Measurements from ENCODE around the gene IGSF11.
A peak's percentile ranks its signal among the peaks of the same experiment; 100 is the strongest.
"Not testable (repeated sequence)": the region's sequence is repeated elsewhere in the genome, so short reads cannot be mapped to it uniquely, and the experiment has no call there.

The IGSF11 gene, protein sequence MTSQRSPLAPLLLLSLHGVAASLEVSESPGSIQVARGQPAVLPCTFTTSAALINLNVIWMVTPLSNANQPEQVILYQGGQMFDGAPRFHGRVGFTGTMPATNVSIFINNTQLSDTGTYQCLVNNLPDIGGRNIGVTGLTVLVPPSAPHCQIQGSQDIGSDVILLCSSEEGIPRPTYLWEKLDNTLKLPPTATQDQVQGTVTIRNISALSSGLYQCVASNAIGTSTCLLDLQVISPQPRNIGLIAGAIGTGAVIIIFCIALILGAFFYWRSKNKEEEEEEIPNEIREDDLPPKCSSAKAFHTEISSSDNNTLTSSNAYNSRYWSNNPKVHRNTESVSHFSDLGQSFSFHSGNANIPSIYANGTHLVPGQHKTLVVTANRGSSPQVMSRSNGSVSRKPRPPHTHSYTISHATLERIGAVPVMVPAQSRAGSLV

DNA sequence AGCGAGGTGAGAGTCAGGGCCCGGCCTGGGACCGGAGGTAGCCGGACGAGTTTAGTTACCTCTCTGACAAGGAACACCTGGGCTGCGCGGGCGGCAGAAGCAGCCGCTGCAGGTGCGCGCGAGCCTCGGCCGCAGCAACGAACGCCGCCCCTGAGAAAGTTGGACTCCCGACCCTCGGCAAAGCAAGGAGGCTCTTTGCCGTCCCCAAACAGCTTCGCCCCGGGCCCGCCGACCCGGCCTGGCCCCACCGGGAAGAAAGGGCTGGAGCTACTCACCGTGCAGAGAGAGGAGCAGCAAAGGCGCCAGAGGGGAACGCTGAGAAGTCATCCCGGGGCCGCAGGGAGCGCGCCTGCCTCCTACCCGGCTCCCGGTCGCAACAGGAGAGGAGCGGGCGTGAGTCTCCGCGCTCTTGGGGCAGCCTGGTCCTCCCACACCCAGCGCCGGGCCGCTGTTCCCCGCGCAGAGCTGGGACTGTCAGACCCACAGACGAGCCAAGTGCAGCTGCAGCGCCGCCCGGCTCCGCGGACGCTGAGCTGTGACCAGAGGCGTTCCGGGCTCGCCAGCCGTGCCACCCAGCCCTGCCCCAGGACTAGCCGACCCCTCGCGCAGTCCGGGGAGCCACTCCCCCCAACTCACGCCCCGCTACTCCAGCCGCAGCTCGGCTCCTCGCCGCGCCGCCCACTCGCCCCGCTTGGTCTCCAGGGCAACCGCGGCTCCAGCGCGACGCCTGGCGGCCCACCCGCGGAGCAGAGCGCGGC, at the start of gene IGSF11:
Gene IGSF11 (minus strand): TSS at position 591 of the 758 bp plus-strand sequence. CDS start 264 bp downstream, at position 327.
- DNase-seq: peak; percentile 52

DNA sequence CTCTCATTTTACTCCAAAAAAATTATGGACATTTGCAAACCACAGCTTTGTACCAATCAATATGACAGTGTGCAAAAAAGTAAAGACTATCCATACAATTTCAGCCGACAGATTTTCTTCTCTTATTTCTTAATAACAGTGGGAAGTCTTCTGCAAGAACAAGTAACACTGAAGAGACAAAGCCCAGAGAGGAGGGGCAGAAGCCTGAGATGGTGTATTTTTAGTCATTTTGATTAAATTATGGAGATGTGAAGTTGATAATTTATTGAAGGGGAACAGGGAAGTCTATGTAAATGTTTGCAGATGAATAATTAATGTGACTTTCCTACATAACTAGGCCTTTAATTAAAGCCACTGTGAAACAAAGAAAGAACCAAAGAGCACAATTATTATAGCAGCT, 45.7 kb upstream of the IGSF11 start:
- DNase-seq: no peak

DNA sequence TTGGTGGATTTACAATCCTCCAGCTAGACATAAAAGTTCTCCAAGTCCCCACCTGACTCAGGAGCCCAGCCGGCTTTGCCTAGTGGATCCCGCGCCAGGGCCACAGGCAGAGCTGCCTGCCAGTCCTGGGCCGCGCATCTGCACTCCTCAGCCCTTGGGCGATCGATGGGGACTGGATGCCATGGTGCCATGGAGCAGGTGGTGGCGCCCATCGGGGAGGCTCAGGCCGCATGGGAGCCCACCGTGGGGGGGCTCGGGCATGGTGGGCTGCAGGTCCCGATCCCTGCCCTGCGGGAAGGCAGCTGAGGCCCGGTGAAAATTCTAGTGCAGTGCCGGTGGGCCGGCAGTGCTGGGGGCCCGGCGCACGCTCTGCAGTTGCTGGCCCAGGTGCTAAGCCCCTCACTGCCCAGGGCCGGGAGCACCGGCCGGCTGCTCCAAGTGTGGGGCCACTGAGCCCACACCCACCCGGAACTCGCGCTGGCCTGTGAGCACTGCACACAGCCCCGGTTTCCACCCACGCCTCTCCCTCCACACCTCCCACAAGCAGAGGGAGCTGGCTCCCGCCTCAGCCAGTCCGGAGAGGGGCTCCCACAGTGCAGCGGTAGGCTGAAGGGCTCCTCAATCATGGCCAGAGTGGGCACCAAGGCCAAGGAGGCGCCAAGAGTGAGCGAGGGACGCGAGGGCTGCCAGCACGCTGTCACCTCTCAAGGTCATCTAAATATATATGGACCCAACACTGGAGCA, 38.8 kb upstream of the IGSF11 start:
- no peak for DNase-seq

DNA sequence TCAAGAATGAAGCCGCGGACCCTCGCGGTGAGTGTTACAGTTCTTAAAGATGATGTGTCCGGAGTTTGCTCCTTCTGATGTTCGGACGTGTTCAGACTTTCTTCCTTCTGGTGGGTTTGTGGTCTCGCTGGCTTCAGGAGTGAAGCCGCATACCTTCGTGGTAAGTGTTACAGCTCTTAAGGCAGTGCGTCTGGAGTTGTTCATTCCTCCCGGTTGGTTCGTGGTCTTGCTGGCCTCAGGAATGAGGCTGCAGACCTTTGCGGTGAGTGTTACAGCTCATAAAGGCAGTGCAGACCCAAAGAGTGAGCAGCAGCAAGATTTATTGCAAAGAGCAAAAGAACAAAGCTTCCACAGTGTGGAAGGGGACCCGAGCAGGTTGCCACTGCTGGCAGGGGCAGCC, 37.8 kb upstream of the IGSF11 start:
- DNase-seq: not testable (repeated sequence)

DNA sequence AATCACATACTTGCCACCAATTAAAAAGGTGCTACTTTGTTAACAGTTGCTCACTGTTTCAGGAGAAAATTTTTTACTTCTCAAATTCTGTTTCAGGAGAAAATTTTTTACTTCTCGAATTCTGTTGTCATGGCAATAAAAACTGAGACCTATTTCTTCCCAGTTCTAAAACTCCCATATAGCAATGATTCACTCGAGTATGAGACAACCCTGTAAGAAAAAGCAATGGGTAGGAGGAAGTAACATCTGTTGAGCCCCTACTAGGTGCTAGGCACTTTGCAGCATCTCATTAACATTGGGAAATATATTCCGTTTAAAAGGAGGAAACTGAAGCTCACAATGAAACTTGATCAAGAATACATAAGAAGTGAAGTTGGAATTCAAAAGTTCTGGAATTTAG, 35.1 kb upstream of the IGSF11 start:
- no peak for DNase-seq

DNA sequence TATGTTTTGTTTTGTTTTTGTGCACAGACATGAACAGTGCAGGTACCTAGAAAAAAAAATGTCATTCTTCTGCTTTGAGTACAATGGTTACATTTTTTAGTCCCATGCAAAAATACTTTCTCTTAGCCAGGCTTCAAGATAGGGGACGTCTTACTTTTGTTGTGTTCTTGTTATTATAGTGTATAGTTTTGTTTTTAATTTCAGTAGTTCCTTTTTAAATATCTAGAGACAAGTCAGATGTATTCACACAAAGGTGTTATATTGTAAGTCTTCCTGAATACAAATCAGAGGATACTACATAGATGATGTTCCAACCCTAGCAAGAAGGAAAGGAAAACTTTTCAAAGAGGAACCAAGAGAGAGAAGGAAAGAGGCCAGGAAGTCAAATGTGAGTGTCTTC, 28.8 kb upstream of the IGSF11 start:
- no peak for DNase-seq

DNA sequence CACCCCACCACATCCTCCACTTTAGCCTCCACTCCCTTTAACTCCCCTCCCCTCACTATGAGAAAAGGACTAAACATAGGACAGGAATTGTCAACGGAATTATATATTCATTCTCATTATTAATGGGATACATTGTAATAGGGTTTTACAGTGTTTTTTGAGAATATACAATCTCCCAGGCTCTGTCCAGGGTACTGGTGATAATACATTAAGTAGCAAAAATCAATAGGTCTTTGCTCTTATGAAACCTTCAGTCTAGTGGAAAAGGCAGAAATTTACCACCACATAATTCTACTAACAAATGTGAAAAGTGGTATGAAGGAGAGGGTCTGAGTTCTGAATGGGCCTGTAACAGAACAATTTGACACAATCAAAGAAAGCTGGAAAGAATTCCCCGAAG, 28.2 kb upstream of the IGSF11 start:
- no peak for DNase-seq

DNA sequence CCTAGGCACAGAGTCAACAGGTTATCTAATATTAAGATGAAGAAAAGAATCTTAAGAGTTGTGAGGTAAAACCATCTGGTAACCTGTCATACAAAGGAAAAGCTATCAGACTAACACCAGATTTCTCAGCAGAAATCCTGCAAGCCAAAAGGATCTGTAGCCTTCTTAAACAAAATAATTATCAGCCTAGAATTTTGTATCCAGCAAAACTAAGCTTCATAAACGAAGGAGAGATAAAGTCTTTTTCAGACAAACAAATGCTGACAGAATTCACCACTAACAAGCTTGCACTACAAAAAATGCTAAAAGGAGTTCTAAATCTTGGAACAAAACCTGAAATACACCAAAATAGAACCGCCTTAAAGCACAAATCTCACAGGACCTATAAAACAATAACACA, 9.9 kb upstream of the IGSF11 start:
- DNase-seq: no peak

DNA sequence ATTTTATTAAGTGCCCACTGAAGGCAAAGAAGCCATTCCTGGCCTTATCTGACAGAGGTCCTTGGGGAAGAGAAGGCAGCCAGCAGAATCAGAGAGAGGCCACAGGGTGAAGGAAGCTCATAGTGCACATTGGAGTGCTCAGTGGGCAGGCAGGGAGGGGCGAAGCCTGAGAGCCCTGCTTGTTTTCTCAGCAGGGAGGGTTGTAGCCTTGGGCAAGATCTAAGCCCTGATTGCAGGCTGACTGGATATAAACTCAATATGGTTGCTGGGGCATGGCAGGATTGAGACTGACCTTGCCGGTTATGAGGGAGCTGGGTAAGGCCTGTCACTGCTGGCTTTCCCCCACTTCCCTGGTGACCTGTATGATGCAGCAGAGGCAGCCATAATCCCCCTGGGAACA, 7.5 kb upstream of the IGSF11 start:
- DNase-seq: no peak

DNA sequence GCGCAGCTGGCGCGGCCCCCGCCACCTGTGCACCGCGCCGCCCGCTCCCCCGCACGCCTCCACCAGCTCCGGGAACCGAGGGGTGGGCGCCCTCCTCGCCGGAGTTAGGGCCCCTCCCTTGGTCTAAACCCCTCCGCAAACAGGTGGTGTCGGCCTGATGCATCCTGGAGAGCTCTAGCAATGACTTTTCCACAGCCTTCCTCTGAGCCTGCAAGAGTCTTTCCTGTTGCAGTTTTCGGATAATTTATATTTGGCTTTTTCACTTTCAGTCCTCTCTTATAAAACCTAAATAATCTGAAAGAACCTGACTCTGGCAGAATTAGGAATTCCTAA, 334 bp upstream of the IGSF11 start:
- DNase-seq: no peak

DNA sequence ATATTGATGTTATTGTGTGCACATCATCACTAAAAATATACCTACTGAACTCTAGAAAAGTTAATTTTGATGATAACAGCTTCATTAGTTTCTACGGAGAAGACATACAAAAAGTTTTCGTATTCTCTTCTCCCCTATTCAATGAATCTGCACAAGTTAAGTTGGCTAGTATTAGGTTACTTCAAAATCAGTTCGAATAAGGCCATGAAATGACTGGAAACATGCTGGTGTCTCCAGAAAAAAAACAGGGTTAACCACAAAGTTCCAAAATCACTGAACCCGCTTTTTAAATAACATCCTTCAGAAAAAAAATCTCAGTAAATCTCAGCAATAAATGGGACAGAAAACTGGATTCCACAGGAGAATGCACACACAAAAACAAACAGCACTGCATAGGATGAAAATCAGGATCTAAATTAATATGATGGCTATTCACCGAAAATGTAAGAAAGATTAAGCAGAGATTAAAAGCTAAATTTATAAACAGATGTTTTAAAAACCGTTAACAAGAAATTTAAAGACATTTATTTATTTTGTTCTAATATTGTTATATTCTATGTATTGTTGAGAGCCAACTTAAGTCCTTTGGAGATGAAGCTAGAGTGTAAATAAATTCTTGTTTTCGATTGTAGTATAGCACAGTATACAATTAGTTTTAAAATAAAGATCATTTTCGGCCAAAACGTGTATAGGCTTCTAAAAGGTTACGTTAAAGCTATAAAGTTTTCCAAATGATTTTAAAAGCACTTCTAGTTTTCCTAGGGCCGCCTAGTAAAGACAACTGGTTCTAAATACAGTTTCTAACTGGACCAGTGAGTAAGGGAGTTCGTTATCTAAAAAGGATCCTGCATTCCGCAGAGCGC, 1.0 kb downstream of the IGSF11 start:
- no peak for DNase-seq

DNA sequence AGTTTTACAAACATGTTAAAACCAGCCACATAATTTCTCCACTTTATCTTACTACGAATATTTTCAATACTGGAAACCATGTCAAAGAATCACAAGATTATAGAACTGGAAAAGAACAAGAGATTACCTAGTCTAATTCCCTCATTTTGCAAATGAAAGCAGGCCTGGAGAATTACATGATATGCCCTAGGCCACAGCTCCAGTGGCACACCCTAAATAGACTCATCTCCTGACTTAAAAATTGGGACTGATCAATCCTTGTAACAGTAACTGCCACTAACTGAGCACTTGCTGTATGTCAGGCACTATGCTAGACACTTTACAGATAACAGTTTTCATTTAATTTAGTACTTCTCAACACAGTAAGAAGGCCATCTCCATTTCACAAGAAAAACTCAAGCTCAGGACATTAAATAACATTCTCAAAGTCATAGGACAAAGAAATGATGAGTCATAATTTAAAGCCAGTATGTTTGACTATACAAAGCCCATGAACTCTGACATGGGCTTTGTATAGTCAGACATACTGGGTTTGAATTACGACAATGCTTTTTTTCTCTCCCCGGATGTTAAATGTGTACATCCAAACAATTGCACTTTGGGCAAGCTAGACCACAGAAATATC, 9.4 kb downstream of the IGSF11 start:
- no peak for DNase-seq

DNA sequence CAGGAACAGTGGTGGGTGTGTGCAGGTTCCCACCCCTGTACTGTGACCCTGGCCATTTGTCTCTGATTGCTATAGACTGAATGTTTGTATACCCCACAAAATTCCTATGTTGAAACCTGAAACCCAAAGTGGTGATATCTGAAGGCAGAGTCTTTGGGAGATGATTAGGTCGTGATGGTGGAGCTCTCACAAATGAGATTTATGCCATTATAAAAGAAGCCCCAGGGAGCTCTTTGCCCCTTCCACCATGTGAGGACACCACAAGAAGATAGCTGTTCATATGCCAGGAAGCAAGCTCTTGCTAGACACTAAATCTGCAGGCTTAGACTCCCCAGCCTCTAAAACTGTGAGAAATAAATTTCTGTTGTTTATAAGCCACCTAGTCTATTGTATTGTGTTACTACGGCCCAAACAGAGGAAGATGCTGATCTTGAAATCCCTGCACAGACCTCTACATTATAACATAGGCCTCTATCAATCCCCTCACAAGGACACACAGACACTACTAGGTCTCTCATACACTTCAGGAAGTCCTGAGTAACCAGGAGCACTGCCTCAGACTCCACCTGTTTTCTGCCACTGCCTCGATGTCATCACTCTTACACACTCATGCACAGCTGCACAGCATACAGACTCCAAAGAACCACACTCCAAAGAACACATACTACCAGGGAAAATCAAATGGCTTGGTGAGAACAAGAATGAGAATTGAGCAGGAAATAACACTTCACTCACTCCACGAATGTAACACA, 14.7 kb downstream of the IGSF11 start:
- no peak for DNase-seq

DNA sequence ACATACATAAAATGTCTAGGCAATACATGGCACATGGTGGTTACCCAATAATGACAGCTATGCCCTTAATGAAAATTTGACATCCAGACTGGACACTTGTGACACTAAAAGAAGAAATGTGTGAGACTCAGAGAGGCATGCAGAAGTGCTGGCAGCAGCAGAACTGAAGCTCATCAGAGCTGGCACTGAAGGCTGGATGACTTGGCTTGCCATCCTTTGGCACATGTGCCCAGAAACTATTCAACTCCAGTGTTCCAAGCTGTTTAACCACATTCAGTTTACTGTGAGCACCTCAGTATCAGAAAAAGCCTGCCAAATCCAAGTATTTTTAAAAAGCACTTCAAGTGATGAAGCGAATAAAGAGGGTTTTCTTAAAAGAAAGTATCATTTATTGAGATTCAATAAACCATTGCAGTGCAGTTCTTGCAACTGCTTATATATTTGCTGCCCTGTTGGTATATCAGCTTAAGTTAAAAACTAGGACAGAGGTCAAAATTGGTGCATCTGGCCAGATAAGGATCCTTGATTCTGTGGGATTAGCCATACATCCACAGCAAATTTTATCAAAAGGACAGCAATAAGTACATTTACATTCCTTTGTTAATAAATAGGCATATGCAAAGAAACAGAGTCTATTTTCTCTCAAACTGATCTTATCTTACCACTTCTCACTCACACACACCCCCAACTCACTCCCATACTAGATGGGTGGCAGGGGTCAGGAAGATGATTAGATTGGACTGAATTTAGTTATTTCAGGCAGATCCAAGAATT, 15.8 kb downstream of the IGSF11 start:
- no peak for DNase-seq

DNA sequence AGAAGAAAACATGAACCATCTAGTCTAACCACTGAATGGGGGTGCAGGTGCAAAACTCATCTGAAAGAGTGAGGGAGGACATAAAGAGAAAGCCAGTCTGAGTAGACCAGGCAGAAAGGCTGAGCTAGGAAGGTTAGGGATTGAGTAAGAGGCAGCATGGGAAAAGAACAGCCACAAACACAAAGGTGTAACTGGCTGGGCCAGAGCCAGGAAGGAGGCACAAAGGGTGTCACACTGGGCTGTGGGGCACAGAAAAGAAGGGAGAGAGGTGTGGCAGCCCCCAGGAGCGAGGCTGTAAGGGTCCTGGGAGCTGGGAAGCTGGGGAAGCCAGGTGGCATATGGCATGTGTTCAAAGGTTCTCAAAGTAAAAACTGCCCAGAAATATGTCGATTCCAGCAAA, 18.7 kb downstream of the IGSF11 start:
- no peak for DNase-seq

DNA sequence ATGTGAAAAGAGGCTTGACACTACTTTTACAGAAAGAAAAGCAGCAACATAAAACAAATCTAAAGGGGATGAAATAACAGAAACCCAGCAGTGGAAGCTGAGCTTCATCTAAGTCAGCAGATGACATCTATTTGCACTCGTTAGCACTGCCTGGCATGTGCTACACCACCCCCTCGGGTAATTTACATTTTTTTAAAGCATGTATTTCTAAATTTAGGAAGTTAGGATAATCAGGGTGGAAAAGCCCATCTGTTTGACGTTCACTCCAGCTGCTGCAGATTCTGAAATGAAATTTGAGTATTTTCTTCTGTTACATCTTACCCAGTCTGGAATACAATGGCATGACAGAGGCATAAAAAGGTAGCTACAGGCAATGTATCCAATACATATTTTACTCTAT, 20.7 kb downstream of the IGSF11 start:
- DNase-seq: no peak

DNA sequence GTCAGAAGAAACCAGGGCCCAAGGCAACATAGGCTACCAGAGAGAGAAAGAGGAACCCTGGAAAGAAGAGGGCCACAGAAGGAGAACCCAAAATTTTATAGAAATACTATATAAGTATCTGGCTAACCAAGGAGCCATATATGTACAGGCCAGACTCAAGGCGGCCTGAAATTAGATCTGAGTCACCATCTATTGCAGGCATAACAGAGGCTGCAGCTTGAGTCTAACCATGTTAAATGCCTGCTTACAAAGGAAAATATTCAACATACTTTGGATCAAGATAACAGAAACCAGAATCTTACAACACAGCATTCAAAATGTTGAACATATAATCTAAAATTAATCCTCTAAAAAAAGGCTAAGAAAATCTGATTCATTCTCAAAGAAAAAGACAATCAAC, 23.1 kb downstream of the IGSF11 start:
- DNase-seq: no peak

DNA sequence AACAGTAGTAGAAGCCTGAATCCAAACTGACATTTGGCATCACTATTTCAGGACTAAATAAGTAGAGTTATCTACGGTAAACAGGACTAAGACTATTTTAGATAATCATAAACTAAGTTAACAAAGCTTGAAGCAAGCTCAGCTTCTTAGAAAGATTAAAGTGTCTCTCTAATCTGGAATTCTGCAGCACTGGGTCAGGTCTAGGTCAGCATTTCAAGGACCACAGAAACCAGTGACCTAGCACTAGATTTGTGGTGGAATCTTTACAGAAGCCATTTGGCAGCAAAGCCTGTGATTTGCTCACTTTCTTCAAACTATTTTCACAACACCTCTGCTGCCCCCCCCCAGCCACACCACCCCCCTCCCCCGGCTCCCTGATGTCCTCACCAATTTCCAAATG, 37.5 kb downstream of the IGSF11 start:
- no peak for DNase-seq

DNA sequence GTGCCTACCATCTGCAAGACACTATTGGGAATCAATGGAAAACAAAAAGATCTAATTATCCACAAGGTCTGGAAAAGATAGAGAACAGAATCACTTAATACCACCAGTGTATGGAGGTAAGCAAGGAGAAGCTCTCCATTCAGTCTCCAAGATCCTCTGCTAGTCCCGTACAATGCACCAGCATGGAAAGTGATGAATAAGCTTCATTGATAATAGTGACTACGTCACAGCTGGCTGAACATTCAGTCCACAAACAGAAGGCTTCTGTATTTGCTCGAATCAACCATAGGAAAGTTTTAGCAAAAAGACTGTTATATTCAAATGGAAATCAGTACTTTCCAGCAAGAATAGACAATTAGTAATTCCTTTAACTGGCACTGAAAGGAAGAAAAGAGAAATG, 42.9 kb downstream of the IGSF11 start:
- no peak for DNase-seq

DNA sequence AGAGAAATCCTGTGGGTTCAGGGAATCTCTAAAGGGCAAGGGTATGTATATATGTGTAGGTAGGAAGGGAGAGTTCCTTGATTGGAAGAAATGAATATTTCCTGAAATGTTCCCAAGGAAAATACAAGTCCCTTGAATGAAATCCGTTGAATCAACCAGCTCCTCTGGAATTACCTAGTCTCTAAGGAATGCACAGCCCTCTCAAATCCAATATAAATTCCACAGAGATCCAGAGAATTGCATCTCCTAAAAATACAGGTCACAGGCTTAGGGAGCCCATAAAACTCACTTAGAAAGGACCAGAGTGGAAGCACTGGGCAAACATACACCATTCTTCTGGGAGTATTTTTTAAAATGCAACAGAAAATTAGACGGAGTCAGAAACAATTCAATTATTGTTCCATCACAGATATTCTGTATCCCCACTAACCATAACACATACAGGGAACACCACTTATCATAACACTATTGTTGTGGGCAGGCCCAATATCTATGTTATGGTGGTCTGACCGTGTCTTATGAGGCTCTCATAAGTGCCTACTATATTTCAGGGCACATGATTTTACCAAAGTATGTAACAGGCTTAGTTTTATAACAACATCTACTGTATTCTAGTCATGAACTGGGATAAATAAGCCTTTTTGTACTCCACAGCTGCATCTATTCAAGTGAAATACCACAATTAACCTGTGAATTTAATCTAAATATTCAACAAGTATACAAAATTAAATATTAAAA, 43.7 kb downstream of the IGSF11 start:
- DNase-seq: no peak

All from CD4-positive, alpha-beta T cell treated with Interleukin-17A for 1 hour (primary cell).